Fibroblast of skin of right biceps (primary cell): ENCODE data around the gene KCNG2.

Experiments used
- DNase-seq: peaks from one replicate; pipeline ENCODE4 v3.0.0-alpha.2; 2013

KCNG2 gene

DNA sequence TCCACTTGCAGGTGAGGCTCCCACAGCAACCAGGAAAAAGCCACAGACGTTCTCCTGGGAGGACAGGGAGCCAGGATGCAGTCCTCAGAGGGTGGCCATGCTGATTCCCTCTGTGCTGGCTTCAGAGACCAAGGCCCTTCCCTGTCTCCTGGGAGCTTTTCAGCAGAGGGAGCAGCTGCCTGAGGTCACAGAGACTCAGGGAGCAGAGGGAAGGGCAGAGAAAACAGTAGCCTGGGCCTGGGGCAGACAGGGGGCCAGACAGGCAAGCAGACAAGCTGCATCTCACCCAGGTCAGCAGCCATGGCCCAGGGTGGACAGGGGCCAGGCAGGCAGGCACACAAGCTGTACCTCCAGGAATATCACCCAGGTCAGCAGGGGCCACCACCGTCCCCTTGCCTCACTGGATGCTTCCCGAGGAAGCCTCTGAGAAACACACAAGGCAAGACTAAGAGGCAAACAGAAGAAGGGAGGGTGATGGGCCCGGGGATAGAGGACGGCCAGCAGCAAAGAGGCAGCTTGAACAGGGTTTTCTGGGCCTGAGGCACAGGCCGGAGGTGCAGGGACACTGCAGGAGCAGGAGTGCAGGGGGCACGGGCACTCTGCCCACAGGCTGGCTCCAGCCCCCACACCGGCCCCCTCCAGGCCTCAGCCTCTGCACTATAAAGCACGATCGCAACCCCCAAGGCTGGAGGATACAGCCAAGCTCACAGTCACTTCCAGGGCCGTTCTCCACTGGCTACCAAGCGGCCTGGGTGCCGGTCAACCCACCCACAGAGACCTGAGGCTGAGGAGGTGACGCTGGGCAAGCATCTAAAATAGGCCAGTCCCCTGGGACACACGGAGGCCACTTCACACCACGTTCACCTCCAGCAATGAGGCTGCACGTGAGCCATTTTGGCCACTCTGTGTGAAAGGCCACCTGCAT, 147.6 kb downstream of the KCNG2 start:
- DNase-seq, result no peak

GRCh38 chr18:79947054-79947755, 149.5 kb downstream of the KCNG2 start:
- no peak for DNase-seq

GRCh38 chr18:79947881-79948610, 150.3 kb downstream of the KCNG2 start:
- no peak for DNase-seq

DNA sequence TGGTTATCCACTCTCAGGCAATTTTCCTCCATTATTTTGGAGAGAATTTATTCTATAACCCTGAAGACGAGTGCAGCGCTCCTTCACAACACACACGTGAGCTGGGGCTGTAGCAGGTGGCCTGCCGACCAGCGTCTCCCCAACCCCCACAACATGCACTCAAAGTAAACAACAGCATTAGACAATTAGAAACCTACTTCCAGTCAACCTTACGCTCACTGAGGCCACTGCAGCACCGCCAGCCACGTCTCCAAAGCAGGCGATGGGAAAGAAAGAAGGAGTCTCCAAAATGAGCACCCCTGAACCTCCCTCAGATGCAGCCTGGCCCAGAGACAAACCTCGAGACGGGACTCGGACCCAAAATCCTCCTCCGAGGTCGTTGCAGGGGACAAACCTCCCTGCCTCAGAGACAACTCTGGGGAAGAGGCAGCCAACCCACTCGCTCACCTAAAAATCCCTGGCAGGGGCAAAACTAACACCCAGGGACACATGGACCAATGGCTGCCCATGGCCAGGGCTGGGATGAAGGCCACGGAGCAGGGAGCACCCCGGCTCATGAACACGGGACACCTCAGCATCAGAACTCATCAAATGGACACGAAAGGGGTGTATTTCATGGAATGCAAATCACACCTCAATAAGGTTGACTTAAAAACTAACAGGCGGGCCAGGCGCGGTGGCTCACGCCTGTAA, 151.1 kb downstream of the KCNG2 start:
- DNase-seq, result no peak
